Brain microvascular endothelial cell (primary cell): ENCODE results near the gene CALHM1.

ENCODE experiments used
- DNase-seq: peaks from one replicate; pipeline ENCODE4 v3.0.0-alpha.2; 2020
- H3K27ac ChIP-seq: fragments of 250-450 bp; sonication (Bioruptor Pico); 2 replicates; pipeline ENCODE4 v1.5.1; 2020; ENCODE audit warnings: mild to moderate bottlenecking, moderate library complexity
- H3K27me3 ChIP-seq: fragments of 250-450 bp; sonication (Bioruptor Pico); replicated peaks from 2 replicates; pipeline ENCODE4 v1.5.1; 2020; ENCODE audit warnings: mild to moderate bottlenecking
- H3K36me3 ChIP-seq: fragments of 250-450 bp; sonication (Bioruptor Pico); replicated peaks from 2 replicates; pipeline ENCODE4 v1.5.1; 2020; ENCODE audit warnings: mild to moderate bottlenecking
- H3K4me3 ChIP-seq: 2 replicates; pipeline ENCODE4 v1.5.1; 2011; ENCODE audit warnings: low read depth, mild to moderate bottlenecking, control low read depth, low read length, moderate library complexity
- in situ Hi-C: cut with HindIII; loops from 2 replicates; pipeline ENCODE4 v1.10.0; 2017; ENCODE audit warnings: low sequenced_read_pairs, low pct_ligation_motif_present
- TF ChIP-seq, protein P1 (sequence below): IDR thresholded peaks from 2 replicates; pipeline ENCODE4 v1.5.1; 2011; ENCODE audit warnings: low read depth, mild to moderate bottlenecking, moderate library complexity, low read length, control low read depth, inconsistent platforms; ENCODE audit errors: missing control alignments

Gene CALHM1

DNA sequence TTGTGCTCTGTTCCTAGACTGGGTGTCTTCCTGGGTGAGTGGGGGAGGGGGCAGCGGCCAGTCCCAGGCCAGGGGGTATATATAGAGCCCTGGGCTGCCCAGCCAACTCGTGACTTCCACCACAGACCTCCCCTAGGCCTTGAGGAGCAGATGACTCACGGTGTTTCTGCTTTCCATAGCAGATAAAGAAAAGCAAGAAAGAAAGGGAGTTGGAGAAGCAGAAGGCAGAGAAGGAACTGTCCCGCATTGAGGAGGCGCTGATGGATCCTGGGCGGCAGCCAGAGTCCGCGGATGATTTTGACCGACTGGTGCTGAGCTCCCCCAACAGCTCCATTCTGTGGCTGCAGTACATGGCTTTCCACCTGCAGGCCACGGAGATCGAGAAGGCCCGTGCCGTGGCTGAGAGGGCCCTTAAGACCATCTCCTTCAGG is 16.7 kb downstream of the CALHM1 start:
- Histone ChIP-seq H3K4me3 (no peak overlapping the region), H3K27ac (peak overlapping the region; percentile 57)

DNA sequence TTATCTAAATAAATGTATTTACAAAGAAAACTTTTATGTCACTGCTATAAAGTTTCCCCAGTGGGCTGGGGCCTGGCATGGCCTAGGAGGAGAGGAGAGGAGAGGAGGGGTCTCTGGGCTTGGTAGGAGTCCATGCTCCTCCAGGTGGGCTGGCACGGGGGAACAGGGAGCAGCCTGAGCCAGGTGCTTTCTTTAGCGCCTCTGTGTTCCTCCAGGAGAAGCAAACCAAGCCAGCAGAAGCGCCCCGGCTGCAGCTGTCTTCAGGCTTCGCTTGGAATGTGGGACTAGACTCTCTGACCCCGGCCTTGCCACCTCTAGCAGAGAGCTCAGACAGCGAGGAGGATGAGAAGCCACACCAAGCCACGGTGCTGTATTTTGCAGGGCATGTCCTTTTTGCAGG is 17.1 kb downstream of the CALHM1 start:
- Histone ChIP-seq H3K36me3 (peaks cover 94% of the 10 kb centered on the region), H3K27me3 (no peaks in the 10 kb centered on the region), H3K4me3 (no peak overlapping the region), H3K27ac (peak overlapping the region; percentile 57)
- DNase-seq: no peak
- TF ChIP-seq, protein P1, sequence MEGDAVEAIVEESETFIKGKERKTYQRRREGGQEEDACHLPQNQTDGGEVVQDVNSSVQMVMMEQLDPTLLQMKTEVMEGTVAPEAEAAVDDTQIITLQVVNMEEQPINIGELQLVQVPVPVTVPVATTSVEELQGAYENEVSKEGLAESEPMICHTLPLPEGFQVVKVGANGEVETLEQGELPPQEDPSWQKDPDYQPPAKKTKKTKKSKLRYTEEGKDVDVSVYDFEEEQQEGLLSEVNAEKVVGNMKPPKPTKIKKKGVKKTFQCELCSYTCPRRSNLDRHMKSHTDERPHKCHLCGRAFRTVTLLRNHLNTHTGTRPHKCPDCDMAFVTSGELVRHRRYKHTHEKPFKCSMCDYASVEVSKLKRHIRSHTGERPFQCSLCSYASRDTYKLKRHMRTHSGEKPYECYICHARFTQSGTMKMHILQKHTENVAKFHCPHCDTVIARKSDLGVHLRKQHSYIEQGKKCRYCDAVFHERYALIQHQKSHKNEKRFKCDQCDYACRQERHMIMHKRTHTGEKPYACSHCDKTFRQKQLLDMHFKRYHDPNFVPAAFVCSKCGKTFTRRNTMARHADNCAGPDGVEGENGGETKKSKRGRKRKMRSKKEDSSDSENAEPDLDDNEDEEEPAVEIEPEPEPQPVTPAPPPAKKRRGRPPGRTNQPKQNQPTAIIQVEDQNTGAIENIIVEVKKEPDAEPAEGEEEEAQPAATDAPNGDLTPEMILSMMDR: no peak
- in situ Hi-C loops: no loop called here

More for the DNA sequence above, 16.7 kb downstream of the CALHM1 start:
- Histone ChIP-seq H3K27me3 (no peaks in the 10 kb centered on the region), H3K36me3 (peaks cover 93% of the 10 kb centered on the region)
- in situ Hi-C loops: no loop called here
- TF ChIP-seq, protein P1: no peak
- peak; percentile 80 for DNase-seq

DNA sequence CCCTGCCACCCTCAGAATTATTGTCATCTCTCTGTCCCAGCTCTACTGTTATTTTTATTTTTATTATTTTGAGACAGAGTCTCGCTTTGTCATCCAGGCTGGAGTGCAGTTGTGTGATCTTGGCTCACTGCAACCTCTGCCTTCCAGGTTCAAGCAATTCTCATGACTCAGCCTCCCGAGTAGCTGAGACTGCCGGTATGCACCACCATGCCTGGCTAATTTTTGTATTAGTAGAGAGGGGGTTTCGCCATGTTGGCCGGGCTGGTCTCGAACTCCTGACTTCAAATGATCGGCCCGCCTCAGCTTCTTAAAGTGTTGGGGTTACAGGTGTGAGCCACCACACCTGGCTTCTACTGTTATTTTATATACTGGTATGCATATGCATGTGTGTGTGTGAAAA is 17.5 kb downstream of the CALHM1 start:
- Histone ChIP-seq H3K27ac (peak overlapping the region; percentile 57), H3K4me3 (no peak overlapping the region), H3K36me3 (peaks cover 93% of the 10 kb centered on the region), H3K27me3 (no peaks in the 10 kb centered on the region)
- in situ Hi-C loops: no loop called here
- DNase-seq: peak; percentile 56
- TF ChIP-seq, protein P1: no peak

DNA sequence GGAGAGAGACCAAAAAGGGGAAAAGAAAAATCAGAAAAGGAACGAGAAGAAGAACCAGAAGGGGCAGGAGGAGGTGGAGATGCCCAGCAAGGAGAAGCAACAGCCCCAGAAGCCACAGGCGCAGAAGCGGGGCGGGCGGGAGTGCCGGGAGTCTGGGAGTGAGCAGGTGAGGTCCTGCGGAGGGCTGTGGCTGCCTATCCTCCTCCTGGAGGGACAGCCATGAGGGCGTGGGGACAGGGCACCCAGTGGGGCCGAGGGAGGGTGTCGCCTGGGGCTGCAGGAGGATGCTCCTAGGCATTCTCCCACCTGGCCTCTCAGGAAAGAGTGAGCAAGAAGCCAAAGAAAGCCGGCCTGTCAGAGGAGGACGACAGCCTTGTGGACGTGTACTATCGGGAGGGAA is 18.3 kb downstream of the CALHM1 start:
- H3K27me3 ChIP-seq: no peaks in the 10 kb centered on the region
- no peak overlapping the region for H3K4me3 ChIP-seq
- DNase-seq: no peak
- H3K27ac ChIP-seq: no peak overlapping the region
- peaks cover 92% of the 10 kb centered on the region for H3K36me3 ChIP-seq
- in situ Hi-C loops: no loop called here
- TF ChIP-seq, protein P1: no peak

DNA sequence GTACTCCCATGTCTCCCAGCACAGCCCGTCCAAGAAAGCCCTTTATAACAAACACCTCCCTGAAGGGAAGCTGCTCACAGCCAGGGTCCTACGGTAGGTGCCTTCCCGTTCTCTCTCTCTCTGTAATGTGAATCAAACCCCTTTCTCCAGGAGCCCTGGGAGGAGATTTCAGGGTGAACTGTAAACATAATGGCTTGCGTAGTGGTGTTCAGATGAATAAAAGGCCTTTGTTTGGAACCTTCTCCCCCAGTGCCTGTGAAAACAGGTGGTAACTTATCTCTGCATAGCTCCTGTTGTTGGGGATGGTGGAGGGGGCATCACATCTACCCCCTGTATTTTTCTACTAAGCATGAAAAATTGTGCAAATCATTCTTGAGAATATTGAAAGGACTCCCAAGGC is 18.9 kb downstream of the CALHM1 start:
- H3K27me3 ChIP-seq: no peaks in the 10 kb centered on the region
- no peak for DNase-seq
- no peak overlapping the region for H3K4me3 ChIP-seq
- in situ Hi-C loops: no loop called here
- TF ChIP-seq, protein P1: no peak
- H3K36me3 ChIP-seq: peaks cover 88% of the 10 kb centered on the region
- H3K27ac ChIP-seq: no peak overlapping the region

DNA sequence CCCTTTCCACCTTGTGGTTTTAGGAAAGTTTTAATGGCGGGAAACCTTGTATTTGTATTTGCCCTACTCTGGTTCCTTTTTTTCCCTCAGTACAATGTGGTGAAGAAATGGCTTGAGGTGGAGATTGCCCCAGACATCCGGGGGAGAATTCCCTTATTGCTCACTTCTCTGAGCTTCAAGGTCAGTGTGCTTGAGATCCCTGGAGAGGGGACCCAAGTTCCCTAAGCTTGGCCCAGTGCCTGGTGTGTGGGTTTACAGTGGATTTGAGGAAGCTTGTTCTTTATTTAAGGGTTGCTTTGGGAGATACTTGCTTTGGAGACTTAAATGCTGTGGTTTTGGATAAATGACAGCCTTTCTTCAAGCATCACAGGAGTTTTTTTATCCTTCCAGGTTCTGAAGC is 24.8 kb downstream of the CALHM1 start:
- DNase-seq: no peak
- Histone ChIP-seq H3K4me3 (no peak overlapping the region), H3K27ac (no peak overlapping the region), H3K36me3 (peaks cover 83% of the 10 kb centered on the region), H3K27me3 (no peaks in the 10 kb centered on the region)
- in situ Hi-C loops: no loop called here
- TF ChIP-seq, protein P1: no peak
